HepG2 (cell line): ENCODE data around the gene SMPD1. TPM values are rescaled to one million over a fixed set of nuclear protein-coding genes. Genes with fewer than 3 reads are reported as not detected.
"Not testable (repeated sequence)": the region's sequence is repeated elsewhere in the genome, so short reads cannot be mapped to it uniquely, and the experiment has no call there.

Experiments used
- ATAC-seq: fragments of 200-7000 bp; cut with Tn5 transposase; 3 replicates; pipeline ENCODE4 v1.9.1; 2020; ENCODE audit warnings: mild to moderate bottlenecking, moderate library complexity
- BruUV-seq: library from RNA; stranded (reverse); fragments of 400-500 nt; replicated peaks from 2 replicates; lab custom pipeline; 2021; lab: Mats Ljungman, UMichigan
- CTCF ChIA-PET: fragments of 300-600 bp; formaldehyde crosslinking; extraction: SDS; loops from one replicate; lab custom pipeline; 2021; ENCODE audit warnings: low total read pairs, inconsistent platforms, low intra/inter-chr PET ratio; lab: Yijun Ruan, JAX
- POLR2A ChIA-PET: fragments of 350-600 bp; sonication (Branson Sonifier 250); formaldehyde crosslinking; loops from one replicate; lab custom pipeline; 2020; ENCODE audit warnings: antibody characterized with exemption, inconsistent platforms; lab: Yijun Ruan, JAX
- DNase-seq: peaks from one replicate; pipeline ENCODE4 v3.0.0-alpha.2; 2015; ENCODE audit warnings: low spot score
- FAIRE-seq: peaks from 3 replicates; lab custom pipeline; 2011; peaks lifted over from hg19 to GRCh38; lab: Jason Lieb, UNC
- H2AFZ ChIP-seq: one replicate; pipeline ENCODE4 v1.6.1; 2011; ENCODE audit warnings: low read length, inconsistent platforms
- H3K27ac ChIP-seq: fragments of 300-600 bp; 3 replicates; pipeline ENCODE4 v1.8.0; 2011; ENCODE audit warnings: mixed run types, mild to moderate bottlenecking, mixed read lengths, low read length, inconsistent platforms; ENCODE audit not compliant: insufficient read depth; ENCODE audit errors: extremely low read length
- H3K27me3 ChIP-seq, 2 experiments: fragments of 200-600 bp in 1 of 2; 2 replicates in 1 of 2; 3 replicates in 1 of 2; pipeline versions ENCODE4 v1.6.0 to v1.8.0; 2011; ENCODE audit warnings: low read length in 2 of 2, mild to moderate bottlenecking in 2 of 2, moderate library complexity in 2 of 2, inconsistent platforms in 1 of 2; ENCODE audit not compliant: insufficient read depth in 2 of 2, control insufficient read depth in 1 of 2
- H3K36me3 ChIP-seq, 2 experiments: fragments of 200-600 bp in 1 of 2; replicated peaks in 1 of 2; 2 replicates in 1 of 2; 3 replicates in 1 of 2; pipeline versions ENCODE4 v1.5.1 to v1.8.0; 2011; ENCODE audit warnings: low read length in 2 of 2, inconsistent platforms in 1 of 2; ENCODE audit not compliant: insufficient read depth in 2 of 2, control insufficient read depth in 1 of 2
- H3K4me1 ChIP-seq: 2 replicates; pipeline ENCODE4 v1.5.1; 2012; ENCODE audit warnings: low read length, inconsistent platforms; ENCODE audit not compliant: insufficient read depth
- H3K4me2 ChIP-seq: 2 replicates; pipeline ENCODE4 v1.6.0; 2011; ENCODE audit warnings: low read depth, low read length, inconsistent platforms
- H3K4me3 ChIP-seq, 3 experiments: fragments of 200-600 bp in 1 of 3; sonication (generic), shearing (Covaris generic) in 1 of 3; replicated peaks in 1 of 3; 2 replicates each; pipeline ENCODE4 v1.5.1; 2011 to 2016; ENCODE audit warnings: low read length in 3 of 3, inconsistent platforms in 2 of 3, low read depth in 2 of 3, mild to moderate bottlenecking in 2 of 3, control low read depth in 1 of 3, mixed read lengths in 1 of 3; ENCODE audit not compliant: insufficient read depth in 1 of 3
- H3K79me2 ChIP-seq: one replicate; pipeline ENCODE4 v1.6.1; 2011; ENCODE audit warnings: low read length, inconsistent platforms; ENCODE audit not compliant: insufficient read depth
- H3K9ac ChIP-seq: 2 replicates; pipeline ENCODE4 v1.6.0; 2011; ENCODE audit warnings: mild to moderate bottlenecking, low read depth, low read length, inconsistent platforms; ENCODE audit not compliant: insufficient read depth
- H3K9me3 ChIP-seq: 2 replicates; pipeline ENCODE4 v1.5.1; 2012; ENCODE audit warnings: mild to moderate bottlenecking, low read length
- H4K20me1 ChIP-seq: 2 replicates; pipeline ENCODE4 v1.6.0; 2011; ENCODE audit warnings: inconsistent platforms, mild to moderate bottlenecking, low read length, moderate library complexity; ENCODE audit not compliant: insufficient read depth
- MATR3 ChIP-seq: sonication (generic); formaldehyde crosslinking; IDR thresholded peaks from 2 replicates; pipeline ENCODE4 v1.4.0; 2020; ENCODE audit warnings: missing genetic modification reagents
- PAF1 ChIP-seq: IDR thresholded peaks from 2 replicates; pipeline ENCODE4 v1.6.1; 2016; ENCODE audit warnings: missing genetic modification reagents, missing compliant biosample characterization
- RFXANK ChIP-seq: IDR thresholded peaks from 2 replicates; pipeline ENCODE4 v1.6.1; 2016
- RXRA ChIP-seq: sonication (generic); formaldehyde crosslinking; IDR thresholded peaks from 2 replicates; pipeline ENCODE4 v1.5.1; 2020; ENCODE audit warnings: missing genetic modification reagents
- ZMYM3 ChIP-seq: sonication (generic); formaldehyde crosslinking; IDR thresholded peaks from 2 replicates; pipeline ENCODE4 v1.5.1; 2020; ENCODE audit warnings: mild to moderate bottlenecking, missing genetic modification reagents
- ZNF597 ChIP-seq: sonication (generic); formaldehyde crosslinking; IDR thresholded peaks from 2 replicates; pipeline ENCODE4 v1.5.0; 2020; ENCODE audit warnings: missing genetic modification reagents
- ZNF619 ChIP-seq: sonication (generic); formaldehyde crosslinking; IDR thresholded peaks from 2 replicates; pipeline ENCODE4 v1.4.0; 2020; ENCODE audit warnings: mild to moderate bottlenecking, missing genetic modification reagents
- ZNF781 ChIP-seq: sonication (generic); formaldehyde crosslinking; IDR thresholded peaks from 2 replicates; pipeline ENCODE4 v1.5.1; 2020; ENCODE audit warnings: borderline replicate concordance, mild to moderate bottlenecking, missing genetic modification reagents; ENCODE audit errors: not compliant biosample characterization
- ZNF879 ChIP-seq: sonication (generic); formaldehyde crosslinking; IDR thresholded peaks from 2 replicates; pipeline ENCODE4 v1.8.1; 2023; ENCODE audit warnings: missing genetic modification reagents
- WGBS: methylation state at CpG from one replicate; pipeline ENCODE4 v1.1.6; 2017; ENCODE audit warnings: low lambda C conversion rate; 5-methylcytosine and 5-hydroxymethylcytosine counted together
- in situ Hi-C: cut with HindIII; loops from 2 replicates; pipeline ENCODE4 v1.10.0; 2017; ENCODE audit warnings: low pct_unique_long_range_greater_than_20kb; ENCODE audit not compliant: extremely low pct_ligation_motif_present
- intact Hi-C: fragments of 100-400 bp; cut with micrococcal nuclease; formaldehyde crosslinking; loops from one replicate; pipeline ENCODE4 v1.10.0; 2022; ENCODE audit not compliant: unreplicated experiment
- polyA plus RNA-seq, 8 experiments: library from polyadenylated mRNA; depleted of rRNA in 3 of 8; stranded (reverse) in 7 of 8; unstranded in 1 of 8; fragments of >200 nt; fragmentation: Illumina TruSeq in 4 of 8; extraction: Trizol in 4 of 8; gene quantifications; 2 replicates each; pipeline versions ENCODE4 v1.2.1 to v1.2.3, GENCODE V29; 2011 to 2016; ENCODE audit warnings: low read depth in 4 of 8, missing spikeins in 1 of 8, mixed read lengths in 1 of 8; ENCODE audit not compliant: insufficient read depth in 1 of 8
- total RNA-seq, 5 experiments: library from RNA; depleted of rRNA; stranded (reverse); fragments of >200 nt; fragmentation: Illumina TruSeq; extraction: Trizol; gene quantifications; 2 replicates each; pipeline ENCODE4 v1.2.3, GENCODE V29; 2016; ENCODE audit warnings: low read depth in 1 of 5

Gene SMPD1
- total and polyA plus RNA-seq, 2 of the 13 experiments (the other 11 are each of a cell fraction or from before 2014, with no cell fraction given), result 6.3 to 8.4 TPM

GRCh38 chr11:6391537-6392134, 1.4 kb downstream of the SMPD1 start:
- Histone ChIP-seq H3K27ac (no peak overlapping the region), H3K36me3 (no peaks in the 10 kb centered on the region), H3K4me1 (peaks cover 36% of the 10 kb centered on the region), H3K9me3 (no peaks in the 10 kb centered on the region), H3K79me2 (no peaks in the 10 kb centered on the region), H3K4me2 (peak overlapping the region; percentile 78; the same call in 1 of the 2 replicates), H2AFZ (no peak overlapping the region), H4K20me1 (no peaks in the 10 kb centered on the region), H3K27me3 (no peaks in the 10 kb centered on the region; a peak in 3 of 5 replicates), H3K9ac (no peak overlapping the region), H3K4me3 (no peak overlapping the region)
- WGBS, result 89% methylated on average over 8 of the region's 18 CpGs
- BruUV-seq, result no TSS peak
- no peak for TF ChIP-seq MATR3 (CRISPR knock-in tag)
- TF ChIP-seq PAF1, result no peak
- TF ChIP-seq RXRA (CRISPR knock-in tag), result no peak
- TF ChIP-seq ZNF879 (CRISPR knock-in tag), result no peak
- TF ChIP-seq ZNF619 (CRISPR knock-in tag), result no peak
- no peak for TF ChIP-seq ZNF597 (CRISPR knock-in tag)
- TF ChIP-seq RFXANK, result no peak
- no peak for TF ChIP-seq ZNF781 (CRISPR knock-in tag)
- TF ChIP-seq ZMYM3 (CRISPR knock-in tag), result no peak
- ChIA-PET CTCF (no interaction called here), POLR2A (interaction anchor here (2.1 kb wide), 1 partner anchor 28 kb away, joined by 15 read pairs; the partner anchor contains the start of gene APBB1)
- in situ Hi-C loops (no loop called here), intact Hi-C loops (loop anchor here (5.0 kb wide), 1 partner anchor 51 kb away; the partner anchor contains the start of gene HPX)
- ATAC-seq (no peak), FAIRE-seq (no peak), DNase-seq (no peak)

- H2AFZ ChIP-seq, BruUV-seq, CTCF ChIA-PET, H3K4me3 ChIP-seq, H3K27ac ChIP-seq, H3K9ac ChIP-seq, in situ Hi-C loops, H3K9me3 ChIP-seq, H4K20me1 ChIP-seq, H3K4me2 ChIP-seq, H3K27me3 ChIP-seq, H3K79me2 ChIP-seq, ATAC-seq, FAIRE-seq, H3K36me3 ChIP-seq, DNase-seq: not testable (repeated sequence)
- intact Hi-C loops, result loop anchor here (5.0 kb wide), 1 partner anchor 50 kb away; the partner anchor contains the start of gene HPX
- 89% methylated on average over 4 of the region's 4 CpGs for WGBS
- POLR2A ChIA-PET, result interaction anchor here (0.6 kb wide), 1 partner anchor 157 kb away, joined by 3 read pairs; no protein-coding TSS in a partner anchor
- peaks cover 35% of the 10 kb centered on the region for H3K4me1 ChIP-seq
These were observed 2.0 kb downstream of the SMPD1 start for GRCh38 chr11:6392251-6392650.
